CMK (cell line): ENCODE data around the gene TELO2.

Source experiments
- DNase-seq: peaks from one replicate; pipeline ENCODE4 v3.0.0-alpha.2; 2010; ENCODE audit warnings: low read depth

Gene TELO2

DNA sequence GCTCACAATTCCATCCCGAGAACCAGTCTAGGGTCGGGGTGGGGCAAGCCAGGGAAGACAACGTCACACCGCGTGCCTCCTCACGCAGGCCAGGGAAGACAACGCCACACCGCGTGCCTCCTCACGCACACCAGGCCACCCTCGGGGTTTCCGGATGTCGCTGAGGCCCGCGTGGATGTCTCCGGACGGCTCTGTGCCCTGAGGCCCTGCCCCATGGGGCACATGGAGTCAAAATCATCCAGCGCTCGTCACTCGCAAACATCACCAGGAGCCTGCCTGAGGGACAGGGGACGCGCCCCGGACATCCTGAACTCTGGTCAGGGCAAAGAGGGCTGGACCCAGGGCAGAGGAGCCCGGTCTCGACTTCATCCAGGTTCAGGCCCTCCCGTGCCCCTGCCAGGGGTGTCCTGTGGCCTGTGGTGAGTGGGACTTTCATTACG, 44.0 kb downstream of the TELO2 start:
- DNase-seq, result no peak

GRCh38 chr16:1537763-1538289, 44.7 kb downstream of the TELO2 start:
- no peak for DNase-seq

GRCh38 chr16:1538804-1539520, 45.8 kb downstream of the TELO2 start:
- no peak for DNase-seq

GRCh38 chr16:1539720-1540555, 46.8 kb downstream of the TELO2 start:
- no peak for DNase-seq

GRCh38 chr16:1540556-1540855, 47.3 kb downstream of the TELO2 start:
- no peak for DNase-seq

DNA sequence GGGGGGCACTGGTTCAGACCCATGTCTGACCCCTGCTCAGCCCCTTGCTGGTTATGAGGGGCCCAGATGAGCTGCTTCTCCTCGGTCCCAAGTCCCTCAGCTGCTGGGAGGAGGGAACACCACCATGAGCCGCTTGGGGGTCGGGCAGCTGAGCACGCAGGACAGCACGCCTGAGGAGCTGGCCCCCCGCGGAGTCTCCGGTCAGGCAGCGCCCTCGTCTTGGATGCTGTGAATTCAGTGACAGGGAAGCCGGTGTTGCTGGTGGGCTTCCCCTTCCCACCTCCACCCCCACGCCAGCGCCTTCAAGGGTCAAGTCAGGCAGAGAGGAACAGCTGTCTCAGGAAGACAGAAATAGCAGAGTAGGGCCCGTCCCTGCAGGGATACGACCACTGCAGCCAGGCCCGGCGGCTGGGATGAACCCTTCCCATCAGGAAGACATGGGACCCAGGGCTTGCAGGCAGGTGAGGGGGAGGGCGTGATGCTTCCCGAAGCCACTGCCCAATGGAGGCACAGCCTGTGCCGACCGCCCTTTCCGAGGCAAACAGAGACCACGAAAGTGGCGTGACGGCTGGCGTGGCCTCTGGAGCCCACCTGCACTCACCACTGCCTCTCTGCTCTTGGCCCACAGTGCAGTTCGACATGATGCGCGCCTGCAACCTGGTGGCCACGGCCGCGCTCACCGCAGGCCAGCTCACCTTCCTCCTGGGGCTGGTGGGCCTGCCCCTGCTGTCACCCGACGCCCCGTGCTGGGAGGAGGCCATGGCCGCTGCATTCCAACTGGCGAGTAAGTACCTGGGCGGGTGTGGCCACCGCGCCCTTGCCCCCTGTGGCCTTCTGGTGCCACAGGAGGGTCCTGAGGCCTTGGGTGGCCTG, 48.4 kb downstream of the TELO2 start:
- DNase-seq, result no peak

GRCh38 chr16:1542166-1542500, 49.0 kb downstream of the TELO2 start:
- no peak for DNase-seq

- DNase-seq, result no peak
Observed at GRCh38 chr16:1542533-1542932, 49.4 kb downstream of the TELO2 start.

DNA sequence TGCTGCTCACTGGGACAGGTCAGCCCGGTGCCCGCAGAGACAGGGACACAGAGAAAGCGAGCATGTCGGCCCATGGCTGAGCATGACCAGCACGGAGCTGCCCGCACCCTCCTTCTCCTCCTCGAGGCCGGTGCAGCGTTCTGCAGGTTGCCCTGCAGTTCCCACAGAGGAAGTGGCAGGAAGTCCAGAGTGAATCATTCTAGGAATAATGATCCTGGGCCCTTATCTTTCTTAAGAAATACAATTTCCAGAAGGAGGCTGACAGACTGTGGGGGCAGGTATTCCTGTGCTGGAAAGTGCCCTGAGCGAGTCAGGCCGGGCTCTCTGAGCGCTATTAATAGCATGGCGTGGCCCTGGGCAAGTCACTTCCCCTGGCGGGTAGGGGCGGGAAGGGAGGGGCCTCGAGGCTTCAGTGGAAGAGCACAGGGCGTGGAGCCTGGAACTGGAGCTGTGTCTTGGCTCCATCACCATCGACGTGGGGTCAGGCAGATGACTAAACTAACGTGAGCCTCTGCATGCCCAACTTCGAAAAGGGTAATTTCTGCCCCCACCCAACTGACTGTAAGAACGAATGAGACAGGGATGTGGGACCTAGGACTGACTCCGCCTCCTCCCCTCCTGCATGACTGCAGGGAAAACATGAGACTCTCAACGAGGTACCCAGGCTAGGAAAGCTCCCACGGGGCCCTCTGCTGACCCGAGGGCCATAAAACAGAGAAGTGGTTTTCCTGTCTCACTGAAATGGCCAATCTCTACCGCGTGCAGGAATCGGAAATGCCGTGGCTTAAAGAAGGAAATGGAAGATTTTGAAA, 50.1 kb downstream of the TELO2 start:
- DNase-seq, result peak; percentile 27

GRCh38 chr16:1545044-1546040, 52.2 kb downstream of the TELO2 start:
- DNase-seq, result no peak

DNA sequence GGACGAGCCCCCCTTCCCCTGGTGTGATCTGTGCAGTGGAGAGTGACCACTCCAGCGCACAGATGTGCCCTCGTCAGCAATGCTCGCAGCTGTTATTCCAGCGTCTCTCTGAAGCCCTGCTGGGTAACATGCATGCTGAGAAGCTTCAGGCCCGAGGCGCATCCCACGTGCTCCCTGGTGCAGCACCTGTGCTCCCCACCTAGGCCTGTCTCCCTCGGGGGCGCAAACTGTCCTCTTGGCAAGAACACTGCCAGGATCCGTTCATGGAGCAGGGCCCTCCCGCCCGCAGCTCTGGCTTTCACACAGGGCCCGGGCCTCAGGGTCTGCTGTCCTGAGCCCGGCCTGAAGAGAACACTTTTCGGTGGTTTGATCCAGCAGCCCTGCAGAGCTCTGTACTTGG, 53.3 kb downstream of the TELO2 start:
- no peak for DNase-seq

GRCh38 chr16:1548233-1548632, 55.1 kb downstream of the TELO2 start:
- no peak for DNase-seq

- no peak for DNase-seq
Observed at GRCh38 chr16:1548727-1549126, 55.6 kb downstream of the TELO2 start.

GRCh38 chr16:1550069-1550468, 56.9 kb downstream of the TELO2 start:
- no peak for DNase-seq

DNA sequence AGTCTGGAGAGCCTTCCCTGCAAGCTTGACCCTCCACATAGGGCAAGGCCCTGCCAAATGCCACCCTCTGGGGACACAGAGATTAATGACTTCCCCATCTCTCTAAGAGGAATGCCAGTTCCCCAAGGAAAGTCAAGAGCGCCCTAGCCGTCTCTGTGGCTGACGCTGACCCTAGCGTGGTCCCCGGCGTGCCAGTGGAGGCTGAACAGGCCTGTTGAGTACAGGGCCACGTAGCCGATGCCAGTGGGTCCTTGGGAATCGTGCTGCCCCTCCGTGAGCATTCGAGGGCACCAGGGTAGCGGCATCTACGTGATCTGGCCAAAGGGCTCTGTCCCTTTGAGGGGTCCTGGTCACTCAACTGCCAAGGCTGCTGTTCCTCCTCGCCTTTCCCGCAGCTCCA, 57.5 kb downstream of the TELO2 start:
- DNase-seq, result no peak

DNA sequence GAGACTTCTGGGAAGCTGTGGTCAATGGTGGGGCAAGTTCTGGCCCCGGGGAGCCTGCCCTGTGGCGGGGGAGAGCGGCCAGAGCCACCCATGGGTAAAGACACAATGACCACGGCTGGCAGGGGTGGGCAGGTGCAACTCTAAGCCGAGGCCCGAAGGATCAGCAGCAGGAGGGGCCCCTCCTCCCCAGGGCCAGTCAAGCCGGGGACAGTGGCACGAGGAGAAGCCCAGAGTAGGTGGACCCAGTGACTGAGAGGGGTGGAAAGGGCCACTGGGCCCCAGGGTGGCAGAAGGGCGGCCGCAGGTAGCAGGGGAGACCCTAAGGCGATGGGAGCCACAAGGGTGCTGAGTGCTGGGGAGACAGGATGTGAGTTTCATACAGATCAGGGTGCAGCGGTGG, 58.0 kb downstream of the TELO2 start:
- DNase-seq, result no peak

DNA sequence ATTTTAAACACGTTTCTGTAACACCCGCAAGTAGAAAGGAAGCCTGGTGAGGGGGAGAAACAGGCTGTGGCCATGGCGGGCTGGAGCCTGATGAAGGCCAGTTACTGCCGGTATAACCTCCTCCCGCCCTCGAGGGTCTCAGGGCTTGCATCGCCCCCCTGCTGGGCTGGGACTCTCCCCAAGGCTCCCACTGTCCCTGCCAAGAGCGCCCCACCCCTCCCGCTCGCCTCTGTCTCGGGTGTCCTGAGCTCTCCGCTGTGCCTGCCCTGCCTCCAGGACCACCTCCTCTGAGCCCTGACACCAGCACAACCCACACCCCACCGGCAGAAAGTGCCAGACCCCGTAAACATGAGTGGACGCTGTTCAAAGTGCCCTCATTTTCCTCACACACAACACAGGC, 59.0 kb downstream of the TELO2 start:
- no peak for DNase-seq

DNA sequence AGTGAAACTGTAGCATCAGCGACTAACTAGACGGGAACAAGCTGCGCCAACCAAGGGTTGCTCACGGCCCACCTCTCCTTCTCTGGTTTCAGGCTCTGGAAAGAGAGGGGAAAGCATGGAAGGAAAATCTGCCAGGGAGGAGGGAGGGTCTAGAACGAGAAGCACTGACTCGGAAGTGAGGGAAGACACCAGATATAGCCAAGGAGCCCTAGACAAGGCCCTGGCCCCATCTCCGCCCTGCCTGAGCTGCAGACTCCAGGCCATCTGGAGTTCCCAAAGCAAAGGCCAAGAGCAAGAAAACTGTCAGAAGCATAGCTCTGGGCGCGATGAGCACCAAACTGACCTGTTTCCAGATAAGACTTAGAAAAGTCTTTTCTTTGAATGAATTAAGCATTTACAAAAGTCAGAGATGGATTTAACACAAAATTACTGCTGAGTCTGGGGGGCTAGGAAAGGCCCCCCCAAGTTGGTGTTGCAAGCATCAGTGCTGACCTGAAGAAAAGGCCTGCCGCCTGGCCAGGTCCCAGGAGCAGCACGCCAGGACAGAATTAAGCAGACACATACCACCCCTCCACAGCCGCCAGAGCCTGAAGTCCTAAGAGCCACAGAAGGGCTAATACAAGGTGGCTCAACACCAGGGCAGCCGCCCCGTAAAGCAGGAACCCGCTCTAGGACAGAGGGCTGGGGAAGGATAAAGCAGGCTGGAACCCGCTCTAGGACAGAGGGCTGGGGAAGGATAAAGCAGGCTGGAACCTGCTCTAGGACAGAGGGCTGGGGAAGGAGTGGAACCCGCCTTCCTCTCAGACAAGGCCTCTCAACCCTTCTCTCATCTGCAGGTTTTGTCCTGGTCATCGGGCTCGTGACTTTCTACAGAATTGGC, 61.0 kb downstream of the TELO2 start:
- no peak for DNase-seq

- DNase-seq, result no peak
Observed at GRCh38 chr16:1554826-1555445, 61.8 kb downstream of the TELO2 start.
